Tibial nerve (tissue), 4 donors: Measurements from ENCODE around the gene ACAA1.

Source experiments
- EP300 ChIP-seq, 2 donors: sonication (generic); formaldehyde crosslinking; IDR thresholded peaks; one replicate each; pipeline ENCODE4 v1.6.1; 2017; ENCODE audit warnings: antibody characterized with exemption in 2 of 2, mild to moderate bottlenecking in 1 of 2
- TF ChIP-seq, protein P1 (sequence below), 5 experiments: fragments of 200-600 bp in 3 of 5; fragments of 450-650 bp in 2 of 5; sonication (generic) in 3 of 5; IDR thresholded peaks; one replicate each; pipeline ENCODE4 v1.5.1; 2016 to 2019; ENCODE audit warnings: antibody characterized with exemption in 5 of 5, mild to moderate bottlenecking in 3 of 5, moderate library complexity in 2 of 5

DNA sequence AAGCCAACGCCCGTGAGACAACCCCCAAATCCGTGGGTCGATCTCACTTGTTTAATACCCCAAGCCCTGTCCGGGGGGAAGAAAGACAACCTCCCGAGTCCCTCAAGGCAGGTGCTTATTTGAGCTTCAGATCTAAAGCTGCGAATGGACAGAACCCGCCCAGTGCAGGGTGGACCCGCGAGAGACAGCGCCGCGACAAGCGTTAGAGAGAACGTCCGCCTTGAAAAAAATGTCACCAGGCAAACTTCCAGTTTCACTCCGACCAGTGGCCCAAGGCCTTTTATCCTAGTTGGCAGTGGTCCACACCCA lies 27.7 kb upstream of the ACAA1 start:
- TF ChIP-seq, protein P1, sequence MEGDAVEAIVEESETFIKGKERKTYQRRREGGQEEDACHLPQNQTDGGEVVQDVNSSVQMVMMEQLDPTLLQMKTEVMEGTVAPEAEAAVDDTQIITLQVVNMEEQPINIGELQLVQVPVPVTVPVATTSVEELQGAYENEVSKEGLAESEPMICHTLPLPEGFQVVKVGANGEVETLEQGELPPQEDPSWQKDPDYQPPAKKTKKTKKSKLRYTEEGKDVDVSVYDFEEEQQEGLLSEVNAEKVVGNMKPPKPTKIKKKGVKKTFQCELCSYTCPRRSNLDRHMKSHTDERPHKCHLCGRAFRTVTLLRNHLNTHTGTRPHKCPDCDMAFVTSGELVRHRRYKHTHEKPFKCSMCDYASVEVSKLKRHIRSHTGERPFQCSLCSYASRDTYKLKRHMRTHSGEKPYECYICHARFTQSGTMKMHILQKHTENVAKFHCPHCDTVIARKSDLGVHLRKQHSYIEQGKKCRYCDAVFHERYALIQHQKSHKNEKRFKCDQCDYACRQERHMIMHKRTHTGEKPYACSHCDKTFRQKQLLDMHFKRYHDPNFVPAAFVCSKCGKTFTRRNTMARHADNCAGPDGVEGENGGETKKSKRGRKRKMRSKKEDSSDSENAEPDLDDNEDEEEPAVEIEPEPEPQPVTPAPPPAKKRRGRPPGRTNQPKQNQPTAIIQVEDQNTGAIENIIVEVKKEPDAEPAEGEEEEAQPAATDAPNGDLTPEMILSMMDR (IDR thresholded peaks at IDR 0.05): no peak
- TF ChIP-seq EP300 (IDR thresholded peaks at IDR 0.05): no peak
